ENCODE measurements around the gene CHD3. TPM values are rescaled to one million over a fixed set of nuclear protein-coding genes. Genes with fewer than 3 reads are reported as not detected.

Gene CHD3
- total RNA-seq, 1 donor from 2014 or later = 133 TPM

DNA sequence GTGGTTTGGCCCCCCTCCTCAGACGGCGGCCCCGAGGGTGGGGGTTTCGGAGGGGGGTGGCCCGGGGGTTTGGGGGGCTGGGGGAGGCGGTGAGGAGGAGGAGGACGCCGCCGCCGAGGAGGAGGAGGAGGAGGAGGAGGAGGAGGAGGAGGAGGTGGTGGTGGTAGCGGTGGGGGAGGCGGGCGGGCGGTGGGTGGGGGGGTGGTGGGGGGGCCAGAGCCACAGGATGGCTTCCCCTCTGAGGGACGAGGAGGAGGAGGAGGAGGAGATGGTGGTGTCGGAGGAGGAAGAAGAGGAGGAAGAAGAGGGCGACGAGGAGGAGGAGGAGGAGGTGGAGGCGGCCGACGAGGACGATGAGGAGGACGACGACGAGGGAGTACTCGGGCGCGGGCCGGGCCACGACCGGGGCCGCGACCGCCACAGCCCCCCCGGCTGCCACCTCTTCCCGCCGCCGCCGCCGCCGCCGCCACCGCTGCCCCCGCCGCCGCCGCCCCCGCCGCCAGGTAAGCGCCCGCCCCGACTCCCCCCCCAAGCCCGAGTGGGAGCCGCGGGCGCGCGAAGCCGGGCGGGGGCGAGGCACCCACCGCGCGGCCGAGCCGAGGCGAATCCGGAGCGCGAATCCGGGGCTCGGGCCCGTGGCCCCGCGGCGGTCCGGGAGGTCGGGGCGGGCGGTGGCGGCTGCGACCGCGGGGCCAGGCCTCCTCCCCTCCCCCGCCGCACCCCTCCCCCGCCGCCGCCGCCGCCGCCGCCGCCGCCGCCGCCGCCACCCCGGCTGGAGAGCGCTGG lies 3.8 kb upstream of the CHD3 start:
- no peaks in the 10 kb centered on the region for H3K9me3 Mint-ChIP-seq (ENCODE audit: unreplicated experiment)
- TF ChIP-seq, protein P1, sequence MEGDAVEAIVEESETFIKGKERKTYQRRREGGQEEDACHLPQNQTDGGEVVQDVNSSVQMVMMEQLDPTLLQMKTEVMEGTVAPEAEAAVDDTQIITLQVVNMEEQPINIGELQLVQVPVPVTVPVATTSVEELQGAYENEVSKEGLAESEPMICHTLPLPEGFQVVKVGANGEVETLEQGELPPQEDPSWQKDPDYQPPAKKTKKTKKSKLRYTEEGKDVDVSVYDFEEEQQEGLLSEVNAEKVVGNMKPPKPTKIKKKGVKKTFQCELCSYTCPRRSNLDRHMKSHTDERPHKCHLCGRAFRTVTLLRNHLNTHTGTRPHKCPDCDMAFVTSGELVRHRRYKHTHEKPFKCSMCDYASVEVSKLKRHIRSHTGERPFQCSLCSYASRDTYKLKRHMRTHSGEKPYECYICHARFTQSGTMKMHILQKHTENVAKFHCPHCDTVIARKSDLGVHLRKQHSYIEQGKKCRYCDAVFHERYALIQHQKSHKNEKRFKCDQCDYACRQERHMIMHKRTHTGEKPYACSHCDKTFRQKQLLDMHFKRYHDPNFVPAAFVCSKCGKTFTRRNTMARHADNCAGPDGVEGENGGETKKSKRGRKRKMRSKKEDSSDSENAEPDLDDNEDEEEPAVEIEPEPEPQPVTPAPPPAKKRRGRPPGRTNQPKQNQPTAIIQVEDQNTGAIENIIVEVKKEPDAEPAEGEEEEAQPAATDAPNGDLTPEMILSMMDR (IDR thresholded peaks at IDR 0.05; ENCODE audit: unreplicated experiment) = no peak
- peak overlapping the region; percentile 87 for H3K4me3 Mint-ChIP-seq (ENCODE audit: unreplicated experiment)
- DNase-seq (ENCODE audit: low spot score) = peak; percentile 20
- peaks cover under 1% of the 10 kb centered on the region for H3K36me3 Mint-ChIP-seq (ENCODE audit: low read depth, unreplicated experiment)
- peaks cover 6% of the 10 kb centered on the region for H3K27me3 Mint-ChIP-seq (ENCODE audit: unreplicated experiment)
- peaks cover 9% of the 10 kb centered on the region for H3K4me1 Mint-ChIP-seq (ENCODE audit: unreplicated experiment)
- H3K27ac Mint-ChIP-seq (ENCODE audit: unreplicated experiment) = no peak overlapping the region

DNA sequence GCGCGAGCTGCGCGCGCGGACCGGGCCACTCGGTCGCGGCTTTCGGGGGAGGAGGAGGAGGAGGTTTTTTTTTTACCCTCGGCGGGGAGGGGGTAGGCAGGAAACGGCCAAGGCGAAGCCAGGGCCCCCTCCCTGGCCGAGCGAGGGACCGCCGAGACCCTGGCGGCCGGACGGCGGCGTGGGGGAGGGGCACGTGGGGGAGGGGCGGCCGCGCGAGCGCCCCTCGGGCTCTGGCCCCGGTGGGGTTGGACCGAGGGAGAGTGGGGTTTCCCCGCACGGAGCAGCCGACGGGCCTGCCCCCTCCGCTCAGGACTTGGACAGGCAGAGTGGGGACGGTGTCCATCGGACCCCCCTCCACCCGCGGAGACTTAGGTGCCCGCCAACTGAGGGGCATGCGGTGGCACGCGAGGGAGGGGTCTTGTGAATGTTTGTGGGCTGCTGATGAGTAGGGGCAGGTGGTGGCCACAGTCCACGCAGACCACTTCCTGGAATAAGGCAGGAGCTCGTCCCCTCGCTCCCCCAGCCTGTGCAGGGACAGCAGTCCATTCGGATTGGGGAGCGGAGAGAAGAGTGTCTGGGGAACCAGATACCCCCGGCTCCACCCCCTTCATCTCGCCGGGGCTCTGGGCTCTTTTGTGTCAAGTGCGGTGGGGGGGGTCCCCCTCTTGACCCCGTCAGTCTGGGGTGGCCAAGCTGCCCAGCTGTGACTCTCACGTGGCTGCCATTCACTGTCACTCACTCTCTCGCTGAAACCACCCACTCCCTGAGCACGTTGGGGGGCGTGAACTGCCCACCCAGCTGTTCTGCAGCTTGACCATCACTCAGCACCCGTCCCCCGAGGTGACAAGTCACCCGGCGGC lies 3.0 kb upstream of the CHD3 start:
- Mint-ChIP-seq H3K27me3 (ENCODE audit: unreplicated experiment) (peaks cover 8% of the 10 kb centered on the region), H3K36me3 (ENCODE audit: low read depth, unreplicated experiment) (peaks cover 8% of the 10 kb centered on the region), H3K9me3 (ENCODE audit: unreplicated experiment) (no peaks in the 10 kb centered on the region), H3K4me3 (ENCODE audit: unreplicated experiment) (no peak overlapping the region), H3K27ac (ENCODE audit: unreplicated experiment) (no peak overlapping the region), H3K4me1 (ENCODE audit: unreplicated experiment) (peaks cover 14% of the 10 kb centered on the region)
- TF ChIP-seq, protein P1 (IDR thresholded peaks at IDR 0.05; ENCODE audit: unreplicated experiment) = no peak
- peak; percentile 51 for DNase-seq (ENCODE audit: low spot score)

DNA sequence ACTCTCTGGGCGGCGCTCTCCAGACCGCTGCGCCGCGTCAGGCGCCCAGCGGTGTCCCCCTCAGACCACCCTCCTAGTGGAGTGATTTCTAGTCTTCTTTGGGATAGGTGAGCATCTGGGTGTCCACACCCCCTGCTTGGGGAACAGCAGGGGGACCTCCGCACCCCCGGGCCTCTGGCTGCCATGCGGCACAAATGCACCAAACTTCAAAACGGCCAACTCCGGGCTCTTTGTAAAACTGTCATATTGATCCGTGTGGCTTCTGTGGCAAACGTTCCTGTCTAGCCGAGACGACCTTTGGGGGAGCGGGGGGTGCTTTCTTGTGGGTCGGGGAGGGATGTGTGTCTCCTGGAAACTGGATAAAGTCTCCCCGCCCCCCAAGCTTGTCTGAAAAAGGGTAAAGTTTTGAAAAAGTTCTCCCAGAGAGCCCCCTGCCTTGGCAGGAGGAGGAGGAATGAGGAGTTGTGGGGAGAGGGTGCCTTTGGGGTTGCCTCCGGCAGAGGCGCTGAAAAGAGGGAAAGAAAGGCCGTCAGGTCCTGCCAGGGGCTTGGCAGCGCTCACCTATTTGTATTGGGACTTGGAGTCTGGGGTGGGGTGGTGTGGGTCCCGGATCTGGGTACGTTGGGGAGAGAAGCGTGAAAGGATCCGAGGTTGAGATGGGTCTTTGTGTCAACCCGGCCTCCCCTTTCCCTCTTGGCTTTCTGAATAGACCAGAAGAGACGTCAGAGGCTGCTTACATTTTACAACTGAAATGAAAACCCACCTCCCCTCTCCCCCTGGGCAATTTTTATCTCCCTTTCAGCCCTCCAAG lies 2.2 kb upstream of the CHD3 start:
- Mint-ChIP-seq H3K4me3 (ENCODE audit: unreplicated experiment) (no peak overlapping the region), H3K36me3 (ENCODE audit: low read depth, unreplicated experiment) (peaks cover 9% of the 10 kb centered on the region), H3K27me3 (ENCODE audit: unreplicated experiment) (peaks cover 8% of the 10 kb centered on the region), H3K9me3 (ENCODE audit: unreplicated experiment) (no peaks in the 10 kb centered on the region), H3K27ac (ENCODE audit: unreplicated experiment) (no peak overlapping the region), H3K4me1 (ENCODE audit: unreplicated experiment) (peaks cover 14% of the 10 kb centered on the region)
- DNase-seq (ENCODE audit: low spot score) = peak; percentile 44
- TF ChIP-seq, protein P1 (IDR thresholded peaks at IDR 0.05; ENCODE audit: unreplicated experiment) = no peak

DNA sequence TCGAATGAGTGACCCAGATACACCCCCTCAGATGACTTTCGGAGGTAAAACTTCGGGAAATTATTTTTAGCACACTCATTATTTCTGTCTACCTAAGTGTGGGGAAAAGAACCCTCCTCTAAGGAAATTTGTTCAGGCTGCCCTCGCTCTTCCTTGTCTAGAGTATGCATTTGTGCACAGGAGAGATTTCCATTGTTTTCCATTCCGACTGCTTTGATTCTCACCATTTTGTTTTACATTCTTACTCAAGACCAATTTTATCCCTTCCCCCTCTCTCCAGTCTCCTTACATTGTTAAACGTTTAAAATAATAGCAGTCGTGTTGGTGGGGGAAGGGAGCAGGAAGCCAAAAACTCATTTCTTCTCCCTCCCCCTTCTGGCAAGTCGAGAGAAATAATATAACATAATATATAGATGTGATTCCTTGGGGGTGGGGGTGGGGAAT lies 1.5 kb upstream of the CHD3 start:
- H3K27ac Mint-ChIP-seq (ENCODE audit: unreplicated experiment) = no peak overlapping the region
- TF ChIP-seq, protein P1 (IDR thresholded peaks at IDR 0.05; ENCODE audit: unreplicated experiment) = no peak
- peaks cover 14% of the 10 kb centered on the region for H3K4me1 Mint-ChIP-seq (ENCODE audit: unreplicated experiment)
- H3K36me3 Mint-ChIP-seq (ENCODE audit: low read depth, unreplicated experiment) = peaks cover 14% of the 10 kb centered on the region
- DNase-seq (ENCODE audit: low spot score) = no peak
- no peak overlapping the region for H3K4me3 Mint-ChIP-seq (ENCODE audit: unreplicated experiment)
- H3K27me3 Mint-ChIP-seq (ENCODE audit: unreplicated experiment) = peaks cover 8% of the 10 kb centered on the region
- H3K9me3 Mint-ChIP-seq (ENCODE audit: unreplicated experiment) = no peaks in the 10 kb centered on the region
